Upper lobe of left lung (tissue), 4 donors: ENCODE results near the gene WEE1.

Source experiments
- EP300 ChIP-seq, 4 donors: sonication (generic); formaldehyde crosslinking; IDR thresholded peaks; one replicate each; pipeline ENCODE4 v1.5.1; 2017; ENCODE audit warnings: antibody characterized with exemption in 4 of 4, control low read depth in 2 of 4
- POLR2A ChIP-seq, 4 donors: fragments of 450-650 bp; IDR thresholded peaks; one replicate each; pipeline ENCODE4 v1.5.1; 2016 to 2017; ENCODE audit warnings: antibody characterized with exemption in 4 of 4, mild to moderate bottlenecking in 2 of 4
- POLR2AphosphoS5 ChIP-seq, 2 donors: sonication (generic); formaldehyde crosslinking; IDR thresholded peaks; one replicate each; pipeline ENCODE4 v1.5.1; 2017; ENCODE audit warnings: antibody characterized with exemption in 2 of 2
- TF ChIP-seq, protein P1 (sequence below), 6 experiments: fragments of 450-650 bp in 4 of 6; fragments of 200-600 bp in 2 of 6; sonication (generic) in 2 of 6; IDR thresholded peaks; one replicate each; pipeline ENCODE4 v1.5.1; 2016 to 2019; ENCODE audit warnings: antibody characterized with exemption in 6 of 6

DNA sequence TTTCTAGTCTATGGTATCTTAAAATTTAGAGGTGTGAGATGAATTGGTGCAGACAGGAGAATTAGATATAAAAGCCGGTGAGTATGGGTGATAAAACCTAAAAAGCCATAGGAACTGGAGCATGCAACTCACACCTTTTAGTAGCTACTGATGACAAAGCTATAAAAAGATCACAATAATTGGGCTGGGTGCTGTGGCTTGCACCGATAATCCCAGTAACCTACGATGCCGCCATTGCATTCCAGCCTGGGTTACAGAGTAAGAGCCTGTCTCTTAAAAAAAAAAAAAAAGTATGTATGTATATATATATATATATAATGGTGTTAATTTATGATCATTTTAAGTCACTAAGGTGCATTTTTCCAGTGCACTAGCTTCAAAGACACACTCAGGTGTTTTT is 17.2 kb downstream of the WEE1 start:
- TF ChIP-seq, protein P1, sequence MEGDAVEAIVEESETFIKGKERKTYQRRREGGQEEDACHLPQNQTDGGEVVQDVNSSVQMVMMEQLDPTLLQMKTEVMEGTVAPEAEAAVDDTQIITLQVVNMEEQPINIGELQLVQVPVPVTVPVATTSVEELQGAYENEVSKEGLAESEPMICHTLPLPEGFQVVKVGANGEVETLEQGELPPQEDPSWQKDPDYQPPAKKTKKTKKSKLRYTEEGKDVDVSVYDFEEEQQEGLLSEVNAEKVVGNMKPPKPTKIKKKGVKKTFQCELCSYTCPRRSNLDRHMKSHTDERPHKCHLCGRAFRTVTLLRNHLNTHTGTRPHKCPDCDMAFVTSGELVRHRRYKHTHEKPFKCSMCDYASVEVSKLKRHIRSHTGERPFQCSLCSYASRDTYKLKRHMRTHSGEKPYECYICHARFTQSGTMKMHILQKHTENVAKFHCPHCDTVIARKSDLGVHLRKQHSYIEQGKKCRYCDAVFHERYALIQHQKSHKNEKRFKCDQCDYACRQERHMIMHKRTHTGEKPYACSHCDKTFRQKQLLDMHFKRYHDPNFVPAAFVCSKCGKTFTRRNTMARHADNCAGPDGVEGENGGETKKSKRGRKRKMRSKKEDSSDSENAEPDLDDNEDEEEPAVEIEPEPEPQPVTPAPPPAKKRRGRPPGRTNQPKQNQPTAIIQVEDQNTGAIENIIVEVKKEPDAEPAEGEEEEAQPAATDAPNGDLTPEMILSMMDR (IDR thresholded peaks at IDR 0.05): no peak
- TF ChIP-seq POLR2AphosphoS5 (IDR thresholded peaks at IDR 0.05) (no peak), POLR2A (IDR thresholded peaks at IDR 0.05) (no peak), EP300 (IDR thresholded peaks at IDR 0.05) (no peak)
